Adrenal gland (tissue), 12 donors: ENCODE measurements around the gene NDUFS2. TPM values are rescaled to one million over a fixed set of nuclear protein-coding genes. Genes with fewer than 3 reads are reported as not detected.

Source experiments
- DNase-seq, 7 donors: peaks; one replicate each; pipeline ENCODE4 v3.0.0-alpha.2; 2019 to 2020
- H3K27ac ChIP-seq, 5 donors: fragments of 200-600 bp; sonication (generic) in 4 of 5; 1 replicate in 3 of 5; 2 replicates in 2 of 5; pipeline versions ENCODE4 v1.5.1 to v1.8.0; 2016 to 2020; ENCODE audit warnings: mild to moderate bottlenecking in 1 of 5
- H3K27me3 ChIP-seq: fragments of 200-600 bp; 2 replicates; pipeline ENCODE4 v1.8.0; 2021
- H3K36me3 ChIP-seq, 2 donors: fragments of 200-600 bp; replicated peaks in 1 of 2; 1 replicate in 1 of 2; 2 replicates in 1 of 2; pipeline versions ENCODE4 v1.5.1 to v1.8.0; 2018 to 2022
- H3K4me1 ChIP-seq, 2 donors: fragments of 200-600 bp; replicated peaks in 1 of 2; 1 replicate in 1 of 2; 2 replicates in 1 of 2; pipeline versions ENCODE4 v1.5.1 to v1.8.0; 2018 to 2021
- H3K4me3 ChIP-seq, 4 donors: fragments of 200-600 bp; sonication (generic) in 3 of 4; one replicate each; pipeline ENCODE4 v1.5.1; 2016 to 2018
- H3K9me3 ChIP-seq, 3 donors: fragments of 200-600 bp; sonication (generic) in 1 of 3; replicated peaks in 1 of 3; 1 replicate in 2 of 3; 2 replicates in 1 of 3; pipeline versions ENCODE4 v1.5.1 to v1.8.0; 2016 to 2021
- CTCF ChIP-seq, 6 experiments: fragments of 450-650 bp in 4 of 6; fragments of 200-600 bp in 2 of 6; sonication (generic) in 1 of 6; IDR thresholded peaks; 1 replicate in 5 of 6; 2 replicates in 1 of 6; pipeline versions ENCODE4 v1.5.1 to v1.8.0; 2016 to 2021; ENCODE audit warnings: antibody characterized with exemption in 6 of 6, mild to moderate bottlenecking in 2 of 6, moderate library complexity in 1 of 6
- POLR2A ChIP-seq, 2 donors: fragments of 450-650 bp; IDR thresholded peaks; one replicate each; pipeline ENCODE4 v1.6.1; 2017; ENCODE audit warnings: antibody characterized with exemption in 2 of 2, mild to moderate bottlenecking in 2 of 2, moderate library complexity in 1 of 2
- WGBS, 4 donors: extraction: QIAGEN DNeasy Blood & Tissue Kit in 2 of 4; methylation state at CpG; one replicate each; pipeline versions ENCODE4 v1.1.5 to v1.1.7; 2013 to 2017; 5-methylcytosine and 5-hydroxymethylcytosine counted together
- intact Hi-C, 2 donors: fragments of 100-400 bp; cut with DNase I; formaldehyde crosslinking; loops; one replicate each; pipeline versions ENCODE4 v1.14.1 to v1.15.0; 2022 to 2023
- polyA plus RNA-seq, 3 donors: library from polyadenylated mRNA; stranded (reverse); fragments of 200-250 nt in 2 of 3; fragments of 350-450 nt in 1 of 3; fragmentation: Illumina TruSeq in 1 of 3; extraction: RNeasy Lipid Tissue Mini Kit (QIAGEN cat#74804) in 1 of 3; gene quantifications; one replicate each; pipeline ENCODE4 v1.2.3, GENCODE V29; 2013 to 2014
- total RNA-seq, 9 donors: library from RNA; depleted of rRNA in 4 of 9; stranded (reverse); fragments of >200 nt in 4 of 9; fragments of 120-200 nt in 1 of 9; fragmentation: NEBNext Ultra II Directional in 1 of 9; extraction: Animal tissue kit (Norgen Biotek cat#: 25700) in 1 of 9; gene quantifications; one replicate each; pipeline versions ENCODE4 v1.1.0 to v1.2.4, GENCODE V29; 2013 to 2023
- donor health status: healthy with polysubstance abuse.
- donor health status: Bipolar disorder and iron deficiency.
- donor health status: DM: yes; HTN: yes; CAD: no.
- donor health status: DM: no; HTN: no; CAD: no.
- donor health status: DM: no; HTN: no; CAD: no.
- donor health status: DM: yes; HTN: yes; CAD: no.

NDUFS2 gene
- total and polyA plus RNA-seq, 12 donors = 78.3 to 305 (median 167) TPM

- H3K27ac ChIP-seq = peak overlapping the region; percentile 59 to 95 (median 77)
- intact Hi-C loops = no loop called here
Measured at GRCh38 chr1:161206411-161207140, 4.4 kb downstream of the NDUFS2 start.

GRCh38 chr1:161207173-161207572 is 5.0 kb downstream of the NDUFS2 start:
- Histone ChIP-seq H3K9me3 (no peaks in the 10 kb centered on the region), H3K4me1 (peaks cover 33 to 65% of the 10 kb centered on the region in 2 donors), H3K27me3 (no peaks in the 10 kb centered on the region), H3K4me3 (peak overlapping the region in 1 of 4 donors; percentile 35), H3K36me3 (peaks cover 0 to 74% of the 10 kb centered on the region in 2 donors), H3K27ac (peak overlapping the region; percentile 59 to 95 (median 77))
- TF ChIP-seq CTCF (IDR thresholded peaks at IDR 0.05) (no peak), POLR2A (IDR thresholded peaks at IDR 0.05) (peak; percentile 6 to 36)
- WGBS, 4 donors = 33 to 45% (median 39%) methylated on average over 8 of the region's 8 CpGs
- intact Hi-C loops = no loop called here
- peak; percentile 71 to 91 (median 86) for DNase-seq

More at GRCh38 chr1:161206411-161207140, 4.4 kb downstream of the NDUFS2 start:
- peak in 1 of 2 donors; percentile 9 for TF ChIP-seq POLR2A (IDR thresholded peaks at IDR 0.05)
- TF ChIP-seq CTCF (IDR thresholded peaks at IDR 0.05) = no peak
- peaks cover 36 to 69% of the 10 kb centered on the region in 2 donors for H3K4me1 ChIP-seq
- no peaks in the 10 kb centered on the region for H3K9me3 ChIP-seq
- H3K4me3 ChIP-seq = peak overlapping the region in 1 of 4 donors; percentile 35
- H3K36me3 ChIP-seq = peaks cover 0 to 68% of the 10 kb centered on the region in 2 donors
- no peaks in the 10 kb centered on the region for H3K27me3 ChIP-seq
- DNase-seq = peak in 3 of 7 donors; percentile 35 to 72 (median 57)
- 61 to 67% (median 64%) methylated on average over 12 of the region's 12 CpGs for WGBS, 4 donors

- H3K36me3 ChIP-seq = peaks cover 0 to 86% of the 10 kb centered on the region in 2 donors
Measured at GRCh38 chr1:161209790-161210409, 7.7 kb downstream of the NDUFS2 start.

More at GRCh38 chr1:161209790-161210409, 7.7 kb downstream of the NDUFS2 start:
- H3K27me3 ChIP-seq = no peaks in the 10 kb centered on the region
- intact Hi-C loops = no loop called here
- peak overlapping the region in 3 of 5 donors; percentile 11 to 95 (median 54) for H3K27ac ChIP-seq
- H3K4me3 ChIP-seq = no peak overlapping the region
- 28 to 34% (median 33%) methylated on average over 11 of the region's 11 CpGs for WGBS, 4 donors
- DNase-seq = peak; percentile 78 to 90 (median 88)
- peak; percentile 86 to 93 (median 92) for TF ChIP-seq CTCF (IDR thresholded peaks at IDR 0.05)
- no peak for TF ChIP-seq POLR2A (IDR thresholded peaks at IDR 0.05)
- H3K9me3 ChIP-seq = no peaks in the 10 kb centered on the region
- H3K4me1 ChIP-seq = peaks cover 22 to 43% of the 10 kb centered on the region in 2 donors
